GM12878 (cell line): ENCODE measurements around the gene ARID3A. TPM values are rescaled to one million over a fixed set of nuclear protein-coding genes. Genes with fewer than 3 reads are reported as not detected.

Experiments
- ATAC-seq: fragments of 200-7000 bp; cut with Tn5 transposase; 3 replicates; pipeline ENCODE4 v1.9.1; 2020; ENCODE audit warnings: mild to moderate bottlenecking, moderate library complexity
- BruUV-seq: library from RNA; stranded (reverse); fragments of 400-500 nt; replicated peaks from 2 replicates; lab custom pipeline; 2021; lab: Mats Ljungman, UMichigan
- CTCF ChIA-PET: fragments of 300-600 bp; sonication (Branson Sonifier 250); formaldehyde crosslinking; extraction: SDS; loops from one replicate; lab custom pipeline; 2021; ENCODE audit warnings: inconsistent platforms; lab: Yijun Ruan, JAX
- POLR2A ChIA-PET: fragments of 350-600 bp; formaldehyde crosslinking; extraction: SDS; loops from one replicate; lab custom pipeline; 2021; ENCODE audit warnings: inconsistent platforms; lab: Charles Lee
- RAD21 ChIA-PET: fragments of 300-600 bp; sonication (Branson Sonifier 250); formaldehyde crosslinking; loops from one replicate; lab custom pipeline; 2023; ENCODE audit warnings: antibody characterized with exemption; ENCODE audit not compliant: unreplicated experiment; lab: Charles Lee
- SMC1A ChIA-PET: fragments of 300-600 bp; sonication (Branson Sonifier 250); formaldehyde crosslinking; loops from one replicate; lab custom pipeline; 2023; ENCODE audit not compliant: unreplicated experiment, uncharacterized antibody; lab: Charles Lee
- DNase-seq: peaks from one replicate; pipeline ENCODE4 v3.0.0-alpha.2; 2011; ENCODE audit warnings: low read depth, low spot score
- FAIRE-seq: peaks from 3 replicates; lab custom pipeline; 2011; peaks lifted over from hg19 to GRCh38; lab: Jason Lieb, UNC
- H2AFZ ChIP-seq: 2 replicates; pipeline ENCODE4 v1.6.0; 2011; ENCODE audit warnings: low read depth, low read length, control low read depth; ENCODE audit not compliant: control insufficient read depth
- H3K27ac ChIP-seq: 2 replicates; pipeline ENCODE4 v1.5.1; 2011; ENCODE audit warnings: control low read depth; ENCODE audit not compliant: control insufficient read depth, insufficient read depth
- H3K27me3 ChIP-seq, 2 experiments: replicated peaks in 1 of 2; 2 replicates each; pipeline versions ENCODE4 v1.6.0 to v1.6.1; 2011; ENCODE audit warnings: low read length in 1 of 2; ENCODE audit not compliant: control insufficient read depth in 2 of 2, insufficient read depth in 2 of 2
- H3K36me3 ChIP-seq, 2 experiments: 2 replicates each; pipeline ENCODE4 v1.5.1; 2011; ENCODE audit warnings: low read length in 1 of 2; ENCODE audit not compliant: control insufficient read depth in 2 of 2, insufficient read depth in 2 of 2
- H3K4me1 ChIP-seq: 2 replicates; pipeline ENCODE4 v1.6.1; 2011; ENCODE audit warnings: mild to moderate bottlenecking, low read length, moderate library complexity, mixed read lengths; ENCODE audit not compliant: control insufficient read depth, insufficient read depth
- H3K4me2 ChIP-seq: 2 replicates; pipeline ENCODE4 v1.6.0; 2011; ENCODE audit warnings: control low read depth; ENCODE audit not compliant: control insufficient read depth, insufficient read depth
- H3K4me3 ChIP-seq: fragments of 200-600 bp; sonication (generic); 2 replicates; pipeline ENCODE4 v1.5.1; 2016
- H3K79me2 ChIP-seq: 2 replicates; pipeline ENCODE4 v1.6.0; 2011; ENCODE audit warnings: low read length; ENCODE audit not compliant: control insufficient read depth, insufficient read depth
- H3K9ac ChIP-seq: 2 replicates; pipeline ENCODE4 v1.8.0; 2011; ENCODE audit warnings: low read length, control low read depth, mixed read lengths; ENCODE audit not compliant: control insufficient read depth, insufficient read depth
- H3K9me3 ChIP-seq: replicated peaks from 3 replicates; pipeline ENCODE4 v1.5.1; 2011; ENCODE audit warnings: mild to moderate bottlenecking, low read length; ENCODE audit not compliant: control insufficient read depth, insufficient read depth
- H4K20me1 ChIP-seq: 2 replicates; pipeline ENCODE4 v1.6.0; 2011; ENCODE audit not compliant: control insufficient read depth, insufficient read depth
- CTCF ChIP-seq, 3 experiments: IDR thresholded peaks in 2 of 3; conservative IDR thresholded peaks in 1 of 3; 2 replicates each; pipeline ENCODE4 v1.5.1; 2011; ENCODE audit warnings: low read depth in 3 of 3, low read length in 3 of 3, mild to moderate bottlenecking in 3 of 3, control low read depth in 2 of 3, moderate library complexity in 2 of 3, inconsistent platforms in 1 of 3, mixed read lengths in 1 of 3; ENCODE audit not compliant: control insufficient read depth in 2 of 3, insufficient read depth in 1 of 3; ENCODE audit errors: extremely low read depth in 1 of 3
- MYC ChIP-seq: IDR thresholded peaks from 2 replicates; pipeline ENCODE4 v1.6.1; 2011; ENCODE audit warnings: mild to moderate bottlenecking, low read length, moderate library complexity, inconsistent platforms; ENCODE audit not compliant: insufficient read depth, insufficient replicate concordance, insufficient read length, severe bottlenecking
- PAX5 ChIP-seq: IDR thresholded peaks from 2 replicates; pipeline ENCODE4 v1.6.1; 2011; ENCODE audit warnings: low read depth, low read length, borderline replicate concordance
- PAX8 ChIP-seq: fragments of 450-650 bp; IDR thresholded peaks from 2 replicates; pipeline ENCODE4 v1.6.1; 2017; ENCODE audit warnings: mild to moderate bottlenecking, moderate library complexity
- POLR2A ChIP-seq: IDR thresholded peaks from 2 replicates; pipeline ENCODE4 v1.6.1; 2011; ENCODE audit warnings: low read depth, mild to moderate bottlenecking, low read length
- POLR2AphosphoS2 ChIP-seq: IDR thresholded peaks from 2 replicates; pipeline ENCODE4 v1.6.1; 2011; ENCODE audit warnings: low read depth, mild to moderate bottlenecking, low read length, improper control_type of control experiment, moderate library complexity
- RELA ChIP-seq: fragments of 450-650 bp; IDR thresholded peaks from 2 replicates; pipeline ENCODE4 v1.8.0; 2014; ENCODE audit warnings: borderline replicate concordance; ENCODE audit not compliant: partially characterized antibody
- TARDBP ChIP-seq: IDR thresholded peaks from 2 replicates; pipeline ENCODE4 v1.6.1; 2016; ENCODE audit warnings: borderline replicate concordance
- ZZZ3 ChIP-seq: IDR thresholded peaks from 2 replicates; pipeline ENCODE4 v1.6.1; 2011; ENCODE audit warnings: low read depth; ENCODE audit not compliant: control insufficient read depth, insufficient read length
- WGBS: methylation state at CpG from one replicate; pipeline ENCODE4 v1.1.6; 2016; ENCODE audit warnings: low lambda C conversion rate; ENCODE audit not compliant: insufficient replicate concordance, insufficient coverage; ENCODE audit errors: missing lambda C conversion rate; 5-methylcytosine and 5-hydroxymethylcytosine counted together
- in situ Hi-C: fragments of 300-500 bp; cut with MboI; formaldehyde crosslinking; loops from 9 replicates; pipeline ENCODE4 v1.14.3; 2018; ENCODE audit warnings: mixed read lengths
- intact Hi-C: fragments of 100-400 bp; cut with micrococcal nuclease; formaldehyde crosslinking; loops from one replicate; pipeline ENCODE4 v1.14.2; 2022; ENCODE audit not compliant: unreplicated experiment
- polyA plus RNA-seq, 11 experiments: library from polyadenylated mRNA; depleted of rRNA in 4 of 11; unstranded in 6 of 11; stranded (reverse) in 5 of 11; fragments of >200 nt; fragmentation: Nextera tagmentation in 4 of 11; fragmentation: Illumina TruSeq in 1 of 11; extraction: Ambion mirVana in 4 of 11; extraction: Trizol in 1 of 11; gene quantifications; 1 replicate in 1 of 11; 2 replicates in 10 of 11; pipeline versions ENCODE4 v1.2.1 to v1.2.3, GENCODE V29; 2011 to 2016; ENCODE audit warnings: inconsistent platforms in 2 of 11, missing spikeins in 2 of 11, low read depth in 1 of 11
- total RNA-seq, 4 experiments: library from RNA; depleted of rRNA in 3 of 4; stranded (reverse); fragments of >200 nt in 3 of 4; fragmentation: Illumina TruSeq in 1 of 4; extraction: Trizol in 1 of 4; gene quantifications; 2 replicates each; pipeline versions ENCODE4 v1.2.1 to v1.2.3, GENCODE V29; 2013 to 2021
- TF ChIP-seq, protein P1 (sequence below): IDR thresholded peaks from 2 replicates; pipeline ENCODE4 v1.6.1; 2011; ENCODE audit warnings: borderline replicate concordance, low read depth, mild to moderate bottlenecking, moderate library complexity, mixed read lengths, low read length; ENCODE audit not compliant: insufficient read depth; ENCODE audit errors: extremely low read length
- TF ChIP-seq, protein P2 (sequence below): fragments of 450-650 bp; IDR thresholded peaks from 2 replicates; pipeline ENCODE4 v1.6.1; 2017; ENCODE audit warnings: antibody characterized with exemption, mild to moderate bottlenecking, moderate library complexity

Gene ARID3A
- total and polyA plus RNA-seq, 10 of the 15 experiments (the other 5 are each of a cell fraction or from before 2014, with no cell fraction given) = 0.76 to 70.0 (median 16.7) TPM

GRCh38 chr19:993831-994393 is 68.1 kb downstream of the ARID3A start:
- Histone ChIP-seq H3K4me3 (no peak overlapping the region), H3K9me3 (no peaks in the 10 kb centered on the region), H3K4me1 (no peaks in the 10 kb centered on the region; the same call in 1 of the 2 replicates), H4K20me1 (no peaks in the 10 kb centered on the region), H3K27me3 (no peaks in the 10 kb centered on the region), H3K4me2 (no peak overlapping the region), H3K79me2 (no peaks in the 10 kb centered on the region), H2AFZ (no peak overlapping the region), H3K9ac (no peak overlapping the region), H3K36me3 (peaks cover 4 to 14% of the 10 kb centered on the region in 2 experiments; a peak in 3 of 4 replicates), H3K27ac (no peak overlapping the region)
- CTCF ChIA-PET = no interaction called here
- ATAC-seq = no peak
- DNase-seq = no peak
- intact Hi-C loops = no loop called here
- RAD21 ChIA-PET = no interaction called here
- in situ Hi-C loops = no loop called here
- WGBS = 92% methylated on average over 39 of the region's 43 CpGs
- no TSS peak for BruUV-seq
- TF ChIP-seq, protein P1, sequence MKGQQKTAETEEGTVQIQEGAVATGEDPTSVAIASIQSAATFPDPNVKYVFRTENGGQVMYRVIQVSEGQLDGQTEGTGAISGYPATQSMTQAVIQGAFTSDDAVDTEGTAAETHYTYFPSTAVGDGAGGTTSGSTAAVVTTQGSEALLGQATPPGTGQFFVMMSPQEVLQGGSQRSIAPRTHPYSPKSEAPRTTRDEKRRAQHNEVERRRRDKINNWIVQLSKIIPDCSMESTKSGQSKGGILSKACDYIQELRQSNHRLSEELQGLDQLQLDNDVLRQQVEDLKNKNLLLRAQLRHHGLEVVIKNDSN = peak; percentile 32
- TF ChIP-seq TARDBP (no peak), POLR2A (peak; percentile 64)
- SMC1A ChIA-PET = no interaction called here
- FAIRE-seq = no peak
- POLR2A ChIA-PET = no interaction called here

- SMC1A ChIA-PET = no interaction called here
- no peak for FAIRE-seq
- no peak overlapping the region for H3K4me2 ChIP-seq
- BruUV-seq = no TSS peak
- H3K36me3 ChIP-seq = peaks cover 4 to 12% of the 10 kb centered on the region in 2 experiments; a peak in 3 of 4 replicates
- no peaks in the 10 kb centered on the region for H3K9me3 ChIP-seq
- H3K4me1 ChIP-seq = no peaks in the 10 kb centered on the region; the same call in 1 of the 2 replicates
- no peak overlapping the region for H3K27ac ChIP-seq
- no peak for ATAC-seq
- DNase-seq = no peak
- RAD21 ChIA-PET = no interaction called here
- no peaks in the 10 kb centered on the region for H4K20me1 ChIP-seq
- H3K9ac ChIP-seq = no peak overlapping the region
- H2AFZ ChIP-seq = no peak overlapping the region
- intact Hi-C loops (no loop called here), in situ Hi-C loops (no loop called here)
- H3K27me3 ChIP-seq = no peaks in the 10 kb centered on the region
- H3K79me2 ChIP-seq = no peaks in the 10 kb centered on the region
- 93% methylated on average over 18 of the region's 18 CpGs for WGBS
- POLR2A ChIA-PET = no interaction called here
- CTCF ChIA-PET = no interaction called here
- H3K4me3 ChIP-seq = no peak overlapping the region
- TF ChIP-seq, protein P2, sequence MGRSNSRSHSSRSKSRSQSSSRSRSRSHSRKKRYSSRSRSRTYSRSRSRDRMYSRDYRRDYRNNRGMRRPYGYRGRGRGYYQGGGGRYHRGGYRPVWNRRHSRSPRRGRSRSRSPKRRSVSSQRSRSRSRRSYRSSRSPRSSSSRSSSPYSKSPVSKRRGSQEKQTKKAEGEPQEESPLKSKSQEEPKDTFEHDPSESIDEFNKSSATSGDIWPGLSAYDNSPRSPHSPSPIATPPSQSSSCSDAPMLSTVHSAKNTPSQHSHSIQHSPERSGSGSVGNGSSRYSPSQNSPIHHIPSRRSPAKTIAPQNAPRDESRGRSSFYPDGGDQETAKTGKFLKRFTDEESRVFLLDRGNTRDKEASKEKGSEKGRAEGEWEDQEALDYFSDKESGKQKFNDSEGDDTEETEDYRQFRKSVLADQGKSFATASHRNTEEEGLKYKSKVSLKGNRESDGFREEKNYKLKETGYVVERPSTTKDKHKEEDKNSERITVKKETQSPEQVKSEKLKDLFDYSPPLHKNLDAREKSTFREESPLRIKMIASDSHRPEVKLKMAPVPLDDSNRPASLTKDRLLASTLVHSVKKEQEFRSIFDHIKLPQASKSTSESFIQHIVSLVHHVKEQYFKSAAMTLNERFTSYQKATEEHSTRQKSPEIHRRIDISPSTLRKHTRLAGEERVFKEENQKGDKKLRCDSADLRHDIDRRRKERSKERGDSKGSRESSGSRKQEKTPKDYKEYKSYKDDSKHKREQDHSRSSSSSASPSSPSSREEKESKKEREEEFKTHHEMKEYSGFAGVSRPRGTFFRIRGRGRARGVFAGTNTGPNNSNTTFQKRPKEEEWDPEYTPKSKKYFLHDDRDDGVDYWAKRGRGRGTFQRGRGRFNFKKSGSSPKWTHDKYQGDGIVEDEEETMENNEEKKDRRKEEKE = no peak
- TF ChIP-seq MYC (no peak), CTCF (IDR thresholded peaks at IDR 0.05 in 2 of 3, conservative IDR thresholded peaks at IDR 0.05 in 1 of 3; ENCODE audit: control insufficient read depth in 2 of 3, extremely low read depth in 1 of 3, insufficient read depth in 1 of 3, low read depth in 3 of 3, low read length in 3 of 3) (no peak), PAX8 (no peak), ZZZ3 (no peak), POLR2AphosphoS2 (no peak), PAX5 (no peak), RELA (no peak)
Measured at GRCh38 chr19:994516-994915, 68.7 kb downstream of the ARID3A start.
